HG03439 (cell line): ENCODE data around the gene GAS1.
A peak's percentile ranks its signal among the peaks of the same experiment; 100 is the strongest.

Experiments used
- ATAC-seq: cut with Tn5 transposase; IDR thresholded peaks from one replicate; pipeline ENCODE4 v1.9.1; 2021; ENCODE audit warnings: mild to moderate bottlenecking, moderate library complexity; ENCODE audit not compliant: unreplicated experiment

The GAS1 gene

DNA sequence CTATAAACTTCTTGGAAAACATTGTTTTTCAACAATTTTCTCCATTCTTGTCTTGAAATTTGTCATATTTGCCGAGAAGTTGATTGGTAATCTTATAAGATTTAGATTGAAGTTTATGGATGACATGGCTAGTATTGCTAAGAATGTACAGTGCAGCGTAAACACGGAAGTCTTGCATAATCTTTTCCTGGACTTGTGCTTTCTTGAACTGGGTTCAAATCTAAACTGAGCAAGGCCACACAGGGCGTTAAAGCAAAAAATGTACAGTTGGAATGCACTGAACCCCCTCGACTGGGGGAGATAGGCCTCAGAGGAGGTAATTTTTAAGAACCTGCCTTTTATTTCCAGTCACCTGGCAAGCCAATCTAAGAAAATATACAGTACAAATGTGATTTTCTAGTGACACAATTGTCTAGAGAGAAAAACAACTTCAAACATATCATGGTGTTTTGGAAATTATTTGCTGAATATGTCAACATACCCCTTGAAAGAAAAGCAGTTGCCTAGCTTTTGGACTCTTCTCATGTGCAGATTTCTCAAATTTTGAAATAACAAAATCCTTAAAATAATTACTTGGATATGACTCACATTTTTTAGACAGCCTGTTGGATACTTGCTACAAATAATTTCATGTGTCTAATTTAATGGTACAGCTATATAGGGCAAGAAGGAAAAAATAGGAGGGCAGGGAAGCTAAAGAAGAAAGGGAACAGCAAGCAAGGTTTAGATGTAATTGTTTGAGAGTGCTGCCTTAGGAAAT is 18.5 kb upstream of the GAS1 start:
- no peak for ATAC-seq

GRCh38 chr9:86962692-86963091 is 15.4 kb upstream of the GAS1 start:
- no peak for ATAC-seq

DNA sequence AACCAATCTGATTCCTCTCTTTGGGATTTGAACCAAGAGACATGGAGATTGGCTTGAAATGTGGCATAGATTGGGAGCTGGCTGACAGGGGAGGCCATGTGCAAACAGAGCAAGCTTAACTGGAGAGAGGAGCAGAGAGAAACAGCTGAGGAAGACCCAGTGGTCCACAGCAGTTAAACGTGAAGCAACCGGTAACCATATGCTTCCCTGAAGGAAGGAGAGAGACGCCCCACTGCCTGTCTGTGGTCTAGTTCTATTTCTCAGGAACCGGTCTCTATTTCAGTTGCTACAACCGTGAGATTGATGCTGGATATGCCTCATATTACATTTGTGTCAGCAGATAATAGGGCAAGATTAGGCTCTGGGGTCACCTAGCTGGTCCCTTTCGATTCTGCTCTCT is 13.6 kb upstream of the GAS1 start:
- no peak for ATAC-seq

DNA sequence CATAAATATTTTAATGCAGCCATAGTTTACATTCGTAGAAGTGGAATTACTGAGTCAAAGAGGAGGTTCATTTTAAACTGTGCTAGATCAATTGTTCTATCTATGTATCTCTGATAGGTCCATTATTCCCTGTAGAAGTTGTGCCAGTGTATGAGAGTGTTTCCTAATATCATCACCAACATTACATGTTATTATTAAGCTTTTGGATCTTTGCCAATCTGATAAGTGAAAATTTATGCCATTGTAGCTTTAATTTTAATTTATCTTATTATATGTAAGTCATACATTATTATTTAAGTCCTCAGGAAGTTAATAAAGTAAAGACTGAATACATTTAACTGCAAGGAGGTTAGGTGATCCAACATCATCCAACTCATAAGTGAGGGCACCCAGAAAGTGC is 10.9 kb upstream of the GAS1 start:
- no peak for ATAC-seq

- no peak for ATAC-seq
Measured at GRCh38 chr9:86955561-86955960, 8.3 kb upstream of the GAS1 start.

GRCh38 chr9:86955042-86955441 is 7.7 kb upstream of the GAS1 start:
- ATAC-seq: no peak

DNA sequence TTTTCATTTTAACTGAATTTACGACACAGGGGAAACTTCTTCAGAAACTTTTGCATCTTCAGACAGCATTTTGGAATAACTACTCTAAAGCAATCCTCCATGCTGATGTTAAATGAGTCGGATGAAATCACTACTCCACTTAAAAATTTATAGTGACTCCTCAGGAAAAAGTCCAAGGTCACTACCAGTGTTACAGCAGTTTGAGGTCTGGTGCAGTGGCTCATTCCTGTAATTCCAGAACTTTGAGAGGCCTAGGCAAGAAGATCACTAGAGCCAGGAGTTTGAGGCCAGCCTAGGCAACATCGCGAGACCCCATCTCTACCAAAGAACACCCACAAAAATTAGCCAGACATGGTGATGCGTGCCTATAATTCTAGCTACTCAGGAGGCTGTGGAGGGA is 5.9 kb upstream of the GAS1 start:
- no peak for ATAC-seq

- peak; percentile 57 for ATAC-seq
Measured at GRCh38 chr9:86948074-86948929, 996 bp upstream of the GAS1 start.

DNA sequence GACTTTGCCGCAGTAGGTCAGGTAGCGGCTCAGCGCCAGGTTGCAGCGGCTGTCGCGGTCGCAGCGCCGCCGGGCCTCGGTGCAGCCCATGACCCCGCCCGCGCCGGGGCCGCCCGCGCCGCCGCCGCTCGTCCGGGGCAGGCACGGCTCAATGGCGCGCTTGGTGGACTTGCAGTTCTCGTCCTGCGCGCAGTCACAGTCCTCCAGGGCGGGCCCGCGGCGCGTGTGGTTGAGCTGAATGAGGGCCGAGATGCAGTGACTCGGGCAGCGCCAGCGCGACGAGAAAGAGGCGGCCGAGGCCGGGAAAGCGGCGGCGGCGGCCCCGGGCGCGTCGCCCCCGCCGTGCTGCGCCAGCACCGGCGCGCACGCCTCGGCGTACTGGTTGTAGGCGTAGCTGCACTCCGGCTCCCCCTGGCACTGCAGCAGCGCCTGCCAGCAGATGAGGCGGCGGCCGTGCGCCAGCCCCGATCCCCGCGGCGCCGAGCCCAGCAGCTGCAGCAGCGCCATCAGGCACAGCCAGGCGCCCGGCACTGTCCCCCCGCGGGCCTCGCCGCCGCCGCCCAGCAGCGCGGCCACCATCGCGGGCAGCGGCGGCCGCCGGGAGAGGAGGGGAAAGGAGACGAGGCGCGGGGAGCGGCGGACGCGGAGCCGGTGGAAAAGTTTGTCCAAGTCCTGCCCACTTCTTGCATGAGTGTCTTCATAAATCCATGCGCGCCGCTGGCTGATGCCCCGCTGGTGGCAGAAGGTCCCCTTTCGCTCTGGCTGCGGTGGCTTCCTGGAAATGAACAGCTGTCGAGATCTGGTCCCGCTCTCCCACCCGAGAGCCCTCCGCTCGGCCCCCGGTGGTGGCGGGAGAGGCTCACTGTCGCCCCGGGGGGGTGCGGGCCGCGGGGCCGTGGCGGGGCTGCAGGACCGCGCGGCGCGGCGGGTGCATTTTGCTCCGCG is 833 bp downstream of the GAS1 start:
- ATAC-seq: peak; percentile 61

DNA sequence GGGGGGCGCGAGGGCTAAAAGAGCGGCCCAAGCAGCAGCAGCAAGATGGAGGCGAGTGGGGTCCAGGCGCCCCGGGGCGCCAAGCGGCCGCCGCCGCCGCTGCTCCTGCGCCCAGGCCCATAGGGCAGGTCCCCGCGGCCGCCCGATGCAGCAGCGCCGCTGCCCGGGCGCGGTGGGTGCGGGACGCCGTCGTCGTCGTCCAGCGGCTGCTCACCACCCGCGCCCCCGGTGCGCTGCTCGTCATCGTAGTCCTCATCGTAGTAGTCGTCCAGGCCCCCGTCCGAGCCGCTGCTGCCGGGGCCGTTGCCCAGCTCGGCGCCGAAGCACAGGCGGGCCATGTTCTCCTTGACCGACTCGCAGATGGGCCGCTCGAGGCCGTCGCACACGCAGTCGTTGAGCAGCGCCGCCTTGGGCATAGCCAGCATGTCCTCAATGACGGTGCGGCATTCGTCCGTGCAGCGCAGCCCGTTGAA is 1.5 kb downstream of the GAS1 start:
- no peak for ATAC-seq

DNA sequence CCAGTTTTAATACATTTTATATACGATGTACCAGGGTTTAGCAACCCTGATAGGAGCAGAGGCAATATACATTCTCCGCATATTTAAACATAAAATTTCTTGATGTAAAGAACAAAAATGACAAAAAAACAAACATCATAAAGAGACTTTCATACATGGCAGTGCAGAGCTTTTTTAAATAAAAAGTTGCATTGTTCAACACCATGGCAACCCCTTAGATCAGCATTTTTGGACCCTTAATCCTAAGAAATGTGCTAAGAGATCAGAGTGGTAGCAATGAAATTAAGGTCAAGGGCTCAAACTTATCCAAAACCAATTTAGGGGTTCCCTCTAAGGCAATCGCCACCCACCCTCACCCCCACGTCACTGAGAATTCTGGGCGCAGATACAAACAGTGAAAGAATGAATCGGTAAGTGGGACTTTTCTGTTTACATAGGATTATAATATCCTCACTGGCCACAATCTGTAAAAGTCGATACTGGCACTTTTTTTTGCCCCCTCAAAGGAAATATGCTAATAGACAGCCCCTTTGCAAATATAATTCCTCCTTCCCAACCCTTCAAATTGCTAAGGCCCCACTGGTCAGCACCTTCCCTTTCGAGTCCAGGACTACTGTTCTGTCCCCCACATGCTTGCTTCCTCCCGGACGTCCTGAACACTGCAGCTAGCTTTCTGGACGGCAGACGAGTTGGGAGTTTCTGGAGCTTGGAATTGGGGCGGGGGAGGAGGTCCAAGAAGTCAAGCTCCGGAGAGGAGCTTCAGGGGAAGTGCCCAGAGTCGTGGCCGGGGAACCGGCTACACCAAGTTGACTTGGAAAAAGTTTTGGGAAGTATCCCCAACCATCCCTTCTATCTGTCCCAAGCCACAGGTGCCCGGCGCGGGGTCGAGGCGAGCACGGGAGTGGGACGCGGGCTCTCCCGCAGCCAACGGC is 2.2 kb downstream of the GAS1 start:
- no peak for ATAC-seq

DNA sequence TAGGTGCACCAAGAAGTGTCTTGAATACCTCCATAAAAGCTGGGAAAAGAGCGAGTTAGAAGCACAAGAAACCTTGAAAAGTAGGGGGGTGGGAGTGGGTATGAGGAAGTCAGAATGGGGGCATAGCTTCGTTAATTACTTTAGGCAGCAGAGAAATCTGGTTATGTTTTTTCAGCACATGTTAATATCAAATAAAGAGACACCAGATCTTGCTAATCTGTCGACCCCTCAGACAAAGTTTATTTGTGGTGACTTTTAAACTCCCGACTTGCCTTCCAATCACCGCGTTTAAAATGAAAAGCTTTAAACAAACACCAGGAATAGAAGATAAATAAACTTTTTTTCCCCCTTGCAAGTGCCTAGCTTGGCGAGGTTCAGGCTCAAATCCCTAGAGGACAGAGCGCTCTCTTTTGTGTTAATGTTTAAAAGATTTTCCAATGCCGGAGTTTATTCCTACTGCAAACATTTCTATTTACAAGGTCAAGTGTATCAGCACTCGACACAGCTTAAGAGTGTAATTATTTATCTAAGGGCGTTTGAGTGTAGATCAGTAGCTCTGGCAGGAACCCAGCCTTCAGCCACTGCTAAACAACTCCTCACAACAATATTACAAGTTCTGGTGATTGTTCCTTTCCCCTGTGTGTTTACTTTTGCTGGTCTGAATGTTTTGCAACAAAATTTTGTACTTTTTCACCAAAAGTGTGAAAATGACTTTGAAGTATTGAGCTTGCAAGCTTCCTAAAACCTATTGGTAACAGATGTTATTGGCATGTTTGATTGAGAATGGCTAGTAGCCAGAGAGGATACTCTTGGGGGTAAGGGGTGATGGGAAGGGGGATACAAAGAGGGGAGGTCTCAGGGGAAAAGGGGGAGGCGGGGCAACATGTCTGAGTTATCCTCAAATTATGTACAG is 3.8 kb downstream of the GAS1 start:
- no peak for ATAC-seq

GRCh38 chr9:86942281-86943200 is 4.8 kb downstream of the GAS1 start:
- no peak for ATAC-seq

- ATAC-seq: no peak
Measured at GRCh38 chr9:86941197-86941596, 6.1 kb downstream of the GAS1 start.

DNA sequence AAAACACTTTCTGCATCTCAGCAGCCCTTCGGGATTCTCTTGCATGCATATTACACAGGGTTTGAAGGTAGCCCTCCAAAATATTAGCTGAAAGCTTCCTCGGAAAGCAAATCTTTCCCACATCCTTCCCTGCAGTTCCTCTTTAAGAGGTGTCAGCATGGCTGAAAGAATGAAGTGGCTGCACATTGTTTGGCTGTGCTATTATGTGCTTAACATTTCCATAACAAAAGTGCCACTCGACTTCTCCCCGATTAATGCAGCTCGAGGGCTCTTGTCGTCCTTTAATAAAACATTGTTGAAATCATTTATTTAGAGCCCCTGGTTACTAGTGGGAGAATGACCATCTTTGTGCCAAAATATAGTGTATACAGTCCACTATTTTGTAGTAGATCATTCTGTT is 6.5 kb downstream of the GAS1 start:
- no peak for ATAC-seq

DNA sequence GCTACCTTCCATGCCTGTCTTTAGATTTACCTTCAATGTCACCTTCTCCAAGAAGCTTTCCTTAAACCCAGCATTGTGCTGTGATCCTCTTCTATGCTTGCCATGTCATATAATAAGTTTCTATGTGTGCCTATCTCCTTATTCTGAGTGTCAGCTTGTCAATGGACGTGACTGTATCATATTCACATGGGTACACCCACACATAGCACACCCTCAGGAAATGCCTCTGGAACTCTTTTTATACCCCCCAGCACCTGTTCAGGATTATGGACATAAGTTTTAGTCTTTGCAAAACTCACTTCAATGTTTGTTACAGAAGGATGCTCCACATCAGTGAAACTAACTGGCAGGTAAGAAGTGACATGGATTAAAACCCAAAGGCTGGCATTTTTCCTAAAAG is 7.4 kb downstream of the GAS1 start:
- no peak for ATAC-seq

DNA sequence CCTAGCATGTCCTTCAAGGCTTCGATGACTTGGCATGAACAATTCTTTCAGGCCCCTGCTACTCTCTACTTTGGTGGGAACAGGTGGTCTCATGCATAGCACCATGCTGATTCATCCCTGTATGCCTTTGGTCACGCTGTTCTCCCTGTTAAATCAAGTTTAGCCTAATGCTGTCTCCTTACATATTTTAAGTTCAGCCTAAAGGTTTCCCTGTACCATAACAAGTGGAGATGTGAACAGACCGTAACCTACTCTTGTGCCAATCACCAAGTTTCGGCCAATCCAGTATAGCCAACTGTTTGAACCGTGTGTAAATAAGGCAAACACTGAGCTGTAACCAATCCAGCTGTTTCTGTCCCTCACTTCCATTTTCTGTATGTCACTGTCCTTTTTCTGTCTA is 8.0 kb downstream of the GAS1 start:
- no peak for ATAC-seq

DNA sequence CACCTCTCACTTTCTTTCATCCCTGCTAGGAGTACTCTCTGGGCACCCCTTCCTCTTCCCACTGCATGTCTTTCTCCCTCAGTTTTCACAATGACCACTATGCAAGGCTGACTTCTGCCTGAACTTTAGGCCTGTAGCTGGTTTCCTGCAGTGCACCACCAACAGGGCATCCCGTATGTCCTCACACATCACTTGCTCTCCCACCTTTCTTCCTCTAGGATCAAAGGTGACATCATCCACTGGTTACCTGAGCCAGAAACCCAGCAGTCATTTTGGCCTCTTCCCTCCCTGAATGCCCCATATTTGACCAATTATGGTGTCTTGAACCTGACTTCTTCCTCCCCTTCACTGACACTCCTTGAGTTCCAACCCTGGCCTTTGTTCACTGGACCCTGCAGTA is 8.5 kb downstream of the GAS1 start:
- ATAC-seq: no peak
